Measurements from ENCODE around the gene FAM98B. TPM values are rescaled to one million over a fixed set of nuclear protein-coding genes. Genes with fewer than 3 reads are reported as not detected.

The FAM98B gene
- 9.9 and 17.3 TPM in 2 replicates for total RNA-seq (2014; rRNA removed; shearing (Covaris generic))

DNA sequence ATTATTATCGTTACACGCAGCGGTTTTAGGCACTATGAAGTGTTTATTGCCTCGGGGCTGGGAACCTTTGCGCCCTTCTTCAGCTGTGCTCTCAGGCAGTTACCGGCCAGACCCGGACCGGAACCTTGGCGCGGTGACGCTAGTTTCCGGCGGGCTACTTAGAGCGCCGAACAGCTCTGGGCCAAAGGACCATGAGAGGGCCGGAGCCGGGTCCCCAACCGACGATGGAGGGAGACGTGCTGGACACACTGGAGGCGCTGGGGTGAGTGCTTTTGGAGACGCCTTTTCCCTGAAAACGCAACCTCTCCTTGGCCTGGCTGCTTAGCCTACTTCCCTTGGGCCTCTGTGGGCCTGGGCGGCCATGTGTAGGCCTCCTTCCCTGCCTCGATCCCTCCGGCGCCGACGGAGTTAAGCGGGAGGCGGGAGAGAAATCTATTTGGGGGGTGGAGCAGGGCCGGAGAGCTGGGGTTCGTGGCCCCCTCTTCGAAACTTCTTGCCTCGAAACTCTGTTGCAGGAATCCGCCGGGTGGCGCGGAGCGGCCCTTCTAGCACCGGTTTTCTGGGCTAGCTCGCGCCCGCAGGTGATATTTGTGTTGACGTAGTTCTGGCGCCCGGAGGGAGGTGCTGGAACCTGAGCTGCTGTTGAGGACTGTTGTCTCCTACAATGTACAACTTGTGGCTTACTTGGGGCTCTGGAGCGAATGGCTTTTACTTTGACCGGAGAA, at the start of gene FAM98B:
Gene FAM98B, plus strand, starts transcription at position 157 of the 725 bp plus-strand sequence. Its CDS starts 35 bp downstream, at position 192.

Other genes with a start within 250 kb of the FAM98B start
- gene SPRED1, start 201.3 kb upstream of the FAM98B start, total RNA-seq (2014; rRNA removed; shearing (Covaris generic)), result 51.3 and 60.6 TPM in 2 replicates
- gene RASGRP1, start 110.7 kb downstream of the FAM98B start, total RNA-seq (2014; rRNA removed; shearing (Covaris generic)), result 0.42 TPM in 1 of 2 replicates, not detected in the other